Upper lobe of left lung (tissue), 6 donors: Measurements from ENCODE around the gene SFTPB. TPM values are rescaled to one million over a fixed set of nuclear protein-coding genes. Genes with fewer than 3 reads are reported as not detected.

Experiments used
- ATAC-seq, 2 donors: fragments of 200-7000 bp; cut with Tn5 transposase; one replicate each; pipeline ENCODE4 v1.9.1; 2022; ENCODE audit warnings: mild to moderate bottlenecking in 2 of 2, moderate library complexity in 2 of 2; ENCODE audit not compliant: low FRiP score in 2 of 2
- DNase-seq, 2 donors: peaks; one replicate each; pipeline ENCODE4 v3.0.0-alpha.2; 2019 to 2020
- H3K27ac ChIP-seq, 4 donors: fragments of 200-600 bp; sonication (generic); one replicate each; pipeline ENCODE4 v1.5.1; 2016 to 2019
- H3K27me3 ChIP-seq, 4 donors: fragments of 200-600 bp; sonication (generic); one replicate each; pipeline ENCODE4 v1.5.1; 2017 to 2019
- H3K36me3 ChIP-seq, 4 donors: fragments of 200-600 bp; sonication (generic); one replicate each; pipeline ENCODE4 v1.5.1; 2016 to 2019
- H3K4me1 ChIP-seq, 4 donors: fragments of 200-600 bp; sonication (generic); one replicate each; pipeline ENCODE4 v1.5.1; 2018 to 2019
- H3K4me3 ChIP-seq, 4 donors: fragments of 200-600 bp; sonication (generic); one replicate each; pipeline ENCODE4 v1.5.1; 2017 to 2019; ENCODE audit warnings: mild to moderate bottlenecking in 2 of 4, moderate library complexity in 1 of 4
- H3K9me3 ChIP-seq, 4 donors: fragments of 200-600 bp; sonication (generic); one replicate each; pipeline ENCODE4 v1.5.1; 2018 to 2019
- CTCF ChIP-seq, 6 experiments: fragments of 450-650 bp in 4 of 6; fragments of 200-600 bp in 2 of 6; sonication (generic) in 2 of 6; IDR thresholded peaks; one replicate each; pipeline ENCODE4 v1.5.1; 2016 to 2019; ENCODE audit warnings: antibody characterized with exemption in 6 of 6
- EP300 ChIP-seq, 4 donors: sonication (generic); formaldehyde crosslinking; IDR thresholded peaks; one replicate each; pipeline ENCODE4 v1.5.1; 2017; ENCODE audit warnings: antibody characterized with exemption in 4 of 4, control low read depth in 2 of 4
- POLR2A ChIP-seq, 4 donors: fragments of 450-650 bp; IDR thresholded peaks; one replicate each; pipeline ENCODE4 v1.5.1; 2016 to 2017; ENCODE audit warnings: antibody characterized with exemption in 4 of 4, mild to moderate bottlenecking in 2 of 4
- POLR2AphosphoS5 ChIP-seq, 2 donors: sonication (generic); formaldehyde crosslinking; IDR thresholded peaks; one replicate each; pipeline ENCODE4 v1.5.1; 2017; ENCODE audit warnings: antibody characterized with exemption in 2 of 2
- WGBS, 2 donors: methylation state at CpG; one replicate each; pipeline ENCODE4 v1.1.5; 2017 to 2018; 5-methylcytosine and 5-hydroxymethylcytosine counted together
- total RNA-seq, 6 donors: library from RNA; depleted of rRNA in 4 of 6; stranded (reverse); fragments of >200 nt in 4 of 6; gene quantifications; one replicate each; pipeline versions ENCODE4 v1.1.0 to v1.2.1, GENCODE V29; 2016 to 2021
- donor health status: DM: no; HTN: no; CAD: no; lungs with moderate emphysema.
- donor health status: DM: no; HTN: yes; CAD: no; lungs with severe emphysema.

SFTPB gene
- total RNA-seq, 6 donors from 2014 or later = 10,501 to 67,270 (median 33,394) TPM

- H3K27me3 ChIP-seq = no peaks in the 10 kb centered on the region
- ATAC-seq = peak in 1 of 2 donors; percentile 48
- TF ChIP-seq POLR2AphosphoS5 (IDR thresholded peaks at IDR 0.05) (peak; percentile 38 to 55), CTCF (IDR thresholded peaks at IDR 0.05) (no peak), EP300 (IDR thresholded peaks at IDR 0.05) (peak in 3 of 4 donors; percentile 21 to 60 (median 39)), POLR2A (IDR thresholded peaks at IDR 0.05) (peak in 1 of 4 donors; percentile 20)
- peak in 1 of 2 donors; percentile 78 for DNase-seq
- 53 to 59% methylated on average over 6 to 10 of the region's 10 CpGs for WGBS, 2 donors
- peaks cover 71 to 87% (median 83%) of the 10 kb centered on the region in 4 donors for H3K4me1 ChIP-seq
- no peak overlapping the region for H3K4me3 ChIP-seq
- no peaks in the 10 kb centered on the region for H3K36me3 ChIP-seq
- peak overlapping the region; percentile 94 to 98 (median 96) for H3K27ac ChIP-seq
- H3K9me3 ChIP-seq = no peaks in the 10 kb centered on the region
Observed at GRCh38 chr2:85706599-85707296, 38.7 kb upstream of the SFTPB start.

GRCh38 chr2:85706063-85706462 lies 38.1 kb upstream of the SFTPB start:
- 63 to 77% methylated on average over 6 of the region's 6 CpGs for WGBS, 2 donors
- ATAC-seq = no peak

GRCh38 chr2:85705680-85706039 lies 37.7 kb upstream of the SFTPB start:
- Histone ChIP-seq H3K4me3 (no peak overlapping the region), H3K4me1 (peaks cover 68 to 80% (median 74%) of the 10 kb centered on the region in 4 donors), H3K27me3 (no peaks in the 10 kb centered on the region), H3K9me3 (no peaks in the 10 kb centered on the region), H3K36me3 (no peaks in the 10 kb centered on the region), H3K27ac (peak overlapping the region; percentile 94 to 98 (median 96))
- ATAC-seq (peak; percentile 82 to 85), DNase-seq (peak in 1 of 2 donors; percentile 87)
- peak; percentile 99 to 100 for TF ChIP-seq POLR2AphosphoS5 (IDR thresholded peaks at IDR 0.05)
- TF ChIP-seq POLR2A (IDR thresholded peaks at IDR 0.05) = peak in 1 of 4 donors; percentile 67
- TF ChIP-seq EP300 (IDR thresholded peaks at IDR 0.05) = peak; percentile 93 to 100 (median 100)
- peak in 1 of 6 experiments; percentile 17 for TF ChIP-seq CTCF (IDR thresholded peaks at IDR 0.05)
- WGBS, 2 donors = 31 to 66% methylated on average over 2 of the region's 2 CpGs

More at GRCh38 chr2:85706063-85706462, 38.1 kb upstream of the SFTPB start:
- TF ChIP-seq POLR2A (IDR thresholded peaks at IDR 0.05) (peak in 1 of 4 donors; percentile 30), EP300 (IDR thresholded peaks at IDR 0.05) (no peak), CTCF (IDR thresholded peaks at IDR 0.05) (no peak), POLR2AphosphoS5 (IDR thresholded peaks at IDR 0.05) (no peak)
- Histone ChIP-seq H3K4me3 (no peak overlapping the region), H3K9me3 (no peaks in the 10 kb centered on the region), H3K27me3 (no peaks in the 10 kb centered on the region), H3K36me3 (no peaks in the 10 kb centered on the region), H3K27ac (peak overlapping the region; percentile 94 to 98 (median 96)), H3K4me1 (peaks cover 71 to 84% (median 78%) of the 10 kb centered on the region in 4 donors)
- DNase-seq = no peak

- DNase-seq (no peak), ATAC-seq (peak in 1 of 2 donors; percentile 4)
- H3K9me3 ChIP-seq = no peaks in the 10 kb centered on the region
- TF ChIP-seq EP300 (IDR thresholded peaks at IDR 0.05) (no peak), CTCF (IDR thresholded peaks at IDR 0.05) (no peak), POLR2A (IDR thresholded peaks at IDR 0.05) (no peak), POLR2AphosphoS5 (IDR thresholded peaks at IDR 0.05) (no peak)
- 53 to 56% methylated on average over 8 of the region's 8 CpGs for WGBS, 2 donors
- peaks cover 62 to 73% (median 68%) of the 10 kb centered on the region in 4 donors for H3K4me1 ChIP-seq
- no peak overlapping the region for H3K4me3 ChIP-seq
- H3K36me3 ChIP-seq = no peaks in the 10 kb centered on the region
- peak overlapping the region; percentile 94 to 98 (median 96) for H3K27ac ChIP-seq
- H3K27me3 ChIP-seq = no peaks in the 10 kb centered on the region
Observed at GRCh38 chr2:85704800-85705679, 37.0 kb upstream of the SFTPB start.
